Omental fat pad (tissue), 4 donors: Measurements from ENCODE around the gene GATAD2A. TPM values are rescaled to one million over a fixed set of nuclear protein-coding genes. Genes with fewer than 3 reads are reported as not detected.
"Not testable (repeated sequence)": the region's sequence is repeated elsewhere in the genome, so short reads cannot be mapped to it uniquely, and the experiment has no call there.

Experiments used
- ATAC-seq: fragments of 150-250 bp; one replicate; pipeline ENCODE4 v1.9.1; 2016; ENCODE audit warnings: mild to moderate bottlenecking, moderate library complexity; ENCODE audit not compliant: low FRiP score
- DNase-seq: peaks from one replicate; pipeline ENCODE4 v3.0.0-alpha.2; 2019; ENCODE audit warnings: low spot score
- total RNA-seq, 4 donors: library from RNA; depleted of rRNA; stranded (reverse); fragments of >200 nt; gene quantifications; one replicate each; pipeline ENCODE4 v1.1.0, GENCODE V29; 2016
- TF ChIP-seq, protein P1 (sequence below), 3 donors: fragments of 450-650 bp; IDR thresholded peaks; one replicate each; pipeline ENCODE4 v1.5.1; 2016 to 2017; ENCODE audit warnings: antibody characterized with exemption in 3 of 3, mild to moderate bottlenecking in 3 of 3, moderate library complexity in 2 of 3

GATAD2A gene
- total RNA-seq, 4 donors from 2014 or later, result 25.9 to 80.3 (median 35.9) TPM

DNA sequence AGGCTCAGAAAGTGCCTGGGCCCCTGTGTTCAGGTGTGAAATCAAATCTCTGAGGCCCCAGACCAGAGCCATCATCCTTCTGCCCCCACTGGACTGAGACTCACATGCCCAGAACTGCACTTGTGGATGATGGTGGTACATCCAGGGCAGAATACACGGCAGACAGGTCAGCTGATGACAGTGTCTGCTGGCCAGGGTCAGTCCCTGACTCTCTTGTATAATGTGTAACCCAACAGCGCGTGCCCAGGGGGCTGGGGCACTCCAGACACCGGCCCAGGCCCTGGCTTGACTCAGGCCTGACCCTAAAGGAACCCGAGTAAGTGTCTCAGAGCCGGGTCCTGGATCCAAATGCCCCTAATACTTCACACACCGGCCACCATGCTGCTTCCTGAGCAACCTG is 37.4 kb upstream of the GATAD2A start:
- ATAC-seq, result no peak
- no peak for DNase-seq
- TF ChIP-seq, protein P1, sequence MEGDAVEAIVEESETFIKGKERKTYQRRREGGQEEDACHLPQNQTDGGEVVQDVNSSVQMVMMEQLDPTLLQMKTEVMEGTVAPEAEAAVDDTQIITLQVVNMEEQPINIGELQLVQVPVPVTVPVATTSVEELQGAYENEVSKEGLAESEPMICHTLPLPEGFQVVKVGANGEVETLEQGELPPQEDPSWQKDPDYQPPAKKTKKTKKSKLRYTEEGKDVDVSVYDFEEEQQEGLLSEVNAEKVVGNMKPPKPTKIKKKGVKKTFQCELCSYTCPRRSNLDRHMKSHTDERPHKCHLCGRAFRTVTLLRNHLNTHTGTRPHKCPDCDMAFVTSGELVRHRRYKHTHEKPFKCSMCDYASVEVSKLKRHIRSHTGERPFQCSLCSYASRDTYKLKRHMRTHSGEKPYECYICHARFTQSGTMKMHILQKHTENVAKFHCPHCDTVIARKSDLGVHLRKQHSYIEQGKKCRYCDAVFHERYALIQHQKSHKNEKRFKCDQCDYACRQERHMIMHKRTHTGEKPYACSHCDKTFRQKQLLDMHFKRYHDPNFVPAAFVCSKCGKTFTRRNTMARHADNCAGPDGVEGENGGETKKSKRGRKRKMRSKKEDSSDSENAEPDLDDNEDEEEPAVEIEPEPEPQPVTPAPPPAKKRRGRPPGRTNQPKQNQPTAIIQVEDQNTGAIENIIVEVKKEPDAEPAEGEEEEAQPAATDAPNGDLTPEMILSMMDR (IDR thresholded peaks at IDR 0.05), result no peak

DNA sequence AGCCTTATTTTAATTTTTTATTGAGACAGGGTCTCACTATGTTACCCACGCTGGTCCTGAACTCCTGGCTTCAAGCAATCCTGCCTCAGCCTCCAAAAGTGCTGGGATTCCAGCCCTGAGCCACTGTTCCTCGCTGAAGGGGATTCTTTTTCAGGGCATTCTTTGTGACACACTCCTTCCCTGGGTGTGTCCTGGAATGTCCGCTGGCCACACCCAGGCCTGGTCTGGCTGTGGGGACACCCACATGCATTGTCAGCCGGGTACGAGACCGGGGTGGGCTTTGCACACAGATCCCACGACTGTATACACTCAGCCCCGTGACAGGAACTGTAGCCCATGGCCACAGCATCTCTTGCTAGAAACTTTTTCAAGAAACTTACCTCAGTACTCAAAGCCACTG is 34.4 kb upstream of the GATAD2A start:
- DNase-seq, result no peak
- TF ChIP-seq, protein P1 (IDR thresholded peaks at IDR 0.05), result no peak
- no peak for ATAC-seq

DNA sequence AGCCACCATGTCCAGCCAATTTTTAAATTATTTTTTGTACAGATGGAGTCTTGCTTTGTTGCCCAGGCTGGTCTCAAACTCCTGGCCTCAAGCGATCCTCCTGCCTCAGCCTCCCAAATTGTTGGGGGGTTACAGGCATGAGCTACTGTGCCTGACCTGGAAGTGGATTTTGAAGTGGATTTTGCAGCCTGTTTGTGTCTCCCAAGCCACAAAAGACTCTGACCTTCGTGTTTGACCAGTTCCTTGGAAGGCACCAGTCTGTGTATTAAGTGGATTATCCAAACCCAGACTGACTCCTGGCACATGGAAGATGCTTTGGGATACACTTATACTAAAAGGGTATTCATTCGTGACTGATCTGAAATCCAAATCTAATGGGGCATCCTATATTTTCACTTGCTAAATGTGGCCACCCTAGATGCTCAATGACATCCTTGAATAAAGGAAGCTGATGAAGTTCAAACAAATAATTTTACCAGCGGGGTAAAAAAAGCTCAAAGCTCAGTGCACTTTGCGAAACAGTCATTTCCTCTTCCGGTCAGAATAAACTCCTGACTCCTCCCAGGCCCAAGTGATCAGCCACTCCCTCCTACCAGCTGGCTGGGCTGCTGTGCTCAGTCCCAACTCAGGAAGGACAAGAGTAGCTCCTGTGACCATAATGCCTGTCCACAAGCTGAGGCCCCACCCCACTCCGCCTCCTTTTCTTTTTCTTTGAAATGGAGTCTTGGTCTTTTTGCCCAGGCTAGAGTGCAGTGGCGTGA is 32.6 kb upstream of the GATAD2A start:
- TF ChIP-seq, protein P1 (IDR thresholded peaks at IDR 0.05), result no peak
- ATAC-seq (peak; percentile 74), DNase-seq (no peak)

DNA sequence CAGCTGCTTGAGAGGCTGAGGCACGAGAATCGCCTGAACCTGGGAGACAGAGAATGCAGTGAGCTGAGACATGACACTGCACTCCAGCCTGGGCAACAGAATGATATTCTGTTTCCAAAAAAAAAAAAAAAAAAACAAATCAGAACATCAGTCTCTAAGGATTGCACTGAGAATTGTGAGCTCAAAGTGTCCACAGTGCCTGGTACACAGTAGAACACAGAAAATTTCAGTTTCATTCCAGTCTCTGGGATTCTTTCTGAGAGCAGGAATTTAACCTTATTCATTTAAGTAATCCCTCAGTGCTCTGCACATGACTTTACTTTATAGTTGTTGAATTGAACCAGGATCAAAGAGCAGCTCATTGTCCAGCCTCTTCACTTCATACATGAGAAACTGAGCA is 25.9 kb upstream of the GATAD2A start:
- ATAC-seq, result peak; percentile 55
- TF ChIP-seq, protein P1 (IDR thresholded peaks at IDR 0.05), result no peak
- no peak for DNase-seq

DNA sequence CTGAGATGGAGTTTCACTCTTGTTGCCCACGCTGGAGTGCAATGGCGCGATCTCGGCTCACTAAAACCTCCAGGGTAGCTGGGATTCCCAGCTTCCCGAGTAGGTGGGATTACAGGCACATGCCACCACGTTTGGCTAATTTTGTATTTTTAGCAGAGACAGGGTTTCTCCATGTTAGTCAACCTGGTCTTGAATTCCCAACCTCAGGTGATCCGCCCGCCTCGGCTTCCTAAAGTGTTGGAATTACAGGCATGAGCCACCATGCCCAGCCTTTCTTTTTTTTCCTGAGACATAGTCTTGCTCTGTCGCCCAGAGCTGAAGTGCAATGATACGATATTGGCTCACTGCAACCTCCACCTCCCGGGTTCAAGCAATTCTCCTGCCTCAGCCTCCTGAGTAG is 25.2 kb upstream of the GATAD2A start:
- not testable (repeated sequence) for ATAC-seq, DNase-seq

DNA sequence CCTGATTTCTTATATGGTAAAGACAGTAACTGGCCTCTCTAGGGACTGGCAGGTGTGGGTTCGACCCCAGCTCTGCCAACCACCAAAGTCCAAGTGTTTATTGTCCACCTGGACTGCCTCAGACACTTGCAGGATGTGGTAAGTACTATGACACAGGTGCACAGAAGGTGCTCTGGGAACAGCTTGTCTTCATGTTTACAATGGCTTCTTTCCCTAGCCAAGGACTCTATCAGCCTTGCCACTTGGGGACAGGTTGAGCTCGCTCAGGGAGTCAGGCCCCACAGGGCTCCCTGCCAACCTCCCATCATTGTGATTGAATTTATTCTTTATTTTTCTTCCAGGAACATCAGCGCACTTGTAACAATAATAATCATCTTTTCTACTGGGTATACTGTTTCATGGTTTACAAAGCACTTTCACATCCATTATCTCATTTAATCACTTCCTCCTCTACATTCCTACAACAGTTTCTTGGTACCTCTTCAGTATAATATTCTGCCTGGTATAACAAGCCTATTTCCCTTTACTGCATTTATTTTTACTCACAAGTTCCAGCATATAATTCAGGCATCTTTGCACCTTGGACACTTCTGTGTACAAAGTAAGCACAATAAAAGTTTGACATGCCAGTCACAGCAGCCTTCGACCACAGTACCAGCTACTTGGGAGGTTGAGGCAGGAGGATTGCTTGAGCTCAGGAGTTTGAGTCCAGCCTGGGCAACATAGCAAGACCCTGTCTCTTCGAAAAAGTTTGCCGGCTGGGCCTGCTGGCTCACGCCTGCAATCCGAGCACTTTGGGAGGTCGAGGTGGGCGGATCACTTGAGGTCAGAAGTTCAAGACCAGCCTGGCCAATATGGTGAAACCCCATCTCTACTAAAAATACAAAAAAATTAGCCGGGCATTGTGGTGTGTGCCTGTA is 24.2 kb upstream of the GATAD2A start:
- ATAC-seq (no peak), DNase-seq (no peak)
- TF ChIP-seq, protein P1 (IDR thresholded peaks at IDR 0.05), result no peak

DNA sequence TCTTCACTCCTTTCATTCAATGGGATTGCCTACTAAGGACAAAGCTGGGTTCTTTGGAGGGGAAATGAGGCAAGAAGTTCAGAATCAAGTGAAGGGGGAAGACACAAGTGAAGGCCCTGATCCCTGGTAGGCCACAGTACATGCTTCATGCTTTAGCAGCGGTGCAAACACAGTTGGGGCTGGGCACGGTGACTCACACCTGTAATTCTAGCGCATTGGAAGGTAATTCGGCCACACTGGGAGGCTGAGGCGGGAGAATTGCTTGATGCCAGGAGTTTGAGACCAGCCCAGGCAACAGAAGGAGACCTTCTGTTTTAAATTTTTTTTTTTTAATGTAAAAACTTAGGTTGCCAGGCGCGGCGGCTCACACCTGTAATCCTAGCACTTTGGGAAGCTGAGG is 23.4 kb upstream of the GATAD2A start:
- TF ChIP-seq, protein P1 (IDR thresholded peaks at IDR 0.05), result no peak
- no peak for ATAC-seq
- no peak for DNase-seq
